ENCODE data around the gene PDCD2L.

DNA sequence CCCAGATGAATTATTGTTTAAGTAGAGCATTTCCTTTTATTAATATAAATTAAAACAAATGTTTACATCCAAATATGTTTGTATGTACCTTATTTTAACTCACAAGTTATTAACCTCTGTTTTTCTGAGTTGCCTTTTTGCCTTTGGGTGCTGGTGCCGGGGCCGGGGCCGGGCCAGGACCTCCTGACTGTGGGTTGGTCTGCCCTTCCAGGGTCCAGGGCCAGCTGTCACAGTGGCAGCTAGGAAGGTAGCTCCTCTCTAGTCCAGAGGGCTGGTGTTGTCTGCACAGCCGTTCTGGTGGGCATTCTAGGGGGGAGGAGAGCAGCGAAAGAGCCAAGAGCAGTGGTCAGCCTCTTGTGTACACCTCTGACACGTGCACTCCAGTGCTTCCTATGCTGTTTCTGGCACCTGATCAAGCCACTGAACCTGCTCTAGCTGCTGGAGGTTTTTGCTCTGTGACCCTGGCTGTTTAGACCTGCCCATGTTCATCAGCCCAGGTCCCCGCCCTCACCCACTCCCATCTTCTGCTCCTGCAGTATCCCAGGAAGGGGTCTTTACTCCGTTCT lies 22.0 kb downstream of the PDCD2L start:
- TF ChIP-seq, protein P1, sequence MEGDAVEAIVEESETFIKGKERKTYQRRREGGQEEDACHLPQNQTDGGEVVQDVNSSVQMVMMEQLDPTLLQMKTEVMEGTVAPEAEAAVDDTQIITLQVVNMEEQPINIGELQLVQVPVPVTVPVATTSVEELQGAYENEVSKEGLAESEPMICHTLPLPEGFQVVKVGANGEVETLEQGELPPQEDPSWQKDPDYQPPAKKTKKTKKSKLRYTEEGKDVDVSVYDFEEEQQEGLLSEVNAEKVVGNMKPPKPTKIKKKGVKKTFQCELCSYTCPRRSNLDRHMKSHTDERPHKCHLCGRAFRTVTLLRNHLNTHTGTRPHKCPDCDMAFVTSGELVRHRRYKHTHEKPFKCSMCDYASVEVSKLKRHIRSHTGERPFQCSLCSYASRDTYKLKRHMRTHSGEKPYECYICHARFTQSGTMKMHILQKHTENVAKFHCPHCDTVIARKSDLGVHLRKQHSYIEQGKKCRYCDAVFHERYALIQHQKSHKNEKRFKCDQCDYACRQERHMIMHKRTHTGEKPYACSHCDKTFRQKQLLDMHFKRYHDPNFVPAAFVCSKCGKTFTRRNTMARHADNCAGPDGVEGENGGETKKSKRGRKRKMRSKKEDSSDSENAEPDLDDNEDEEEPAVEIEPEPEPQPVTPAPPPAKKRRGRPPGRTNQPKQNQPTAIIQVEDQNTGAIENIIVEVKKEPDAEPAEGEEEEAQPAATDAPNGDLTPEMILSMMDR (IDR thresholded peaks at IDR 0.05) = no peak
- no peak for TF ChIP-seq ZFX (IDR thresholded peaks at IDR 0.05; ENCODE audit: borderline replicate concordance)

Data from 22Rv1 (cell line).